H1 (cell line): Measurements from ENCODE around the gene IMPG2. TPM values are rescaled to one million over a fixed set of nuclear protein-coding genes. Genes with fewer than 3 reads are reported as not detected.

ENCODE experiments used
- ATF3 ChIP-seq: IDR thresholded peaks from 2 replicates; pipeline ENCODE4 v1.6.1; 2011; ENCODE audit warnings: low read depth, mild to moderate bottlenecking, low read length; ENCODE audit not compliant: insufficient read depth
- BCL11A ChIP-seq, 2 experiments: IDR thresholded peaks; one replicate each; pipeline ENCODE4 v1.6.1; 2011; ENCODE audit warnings: low read depth in 2 of 2, low read length in 2 of 2, mild to moderate bottlenecking in 2 of 2
- EZH2 ChIP-seq: fragments of 200-600 bp; sonication (generic); IDR thresholded peaks from 2 replicates; pipeline ENCODE4 v1.7.1; 2012; ENCODE audit warnings: low read depth, mild to moderate bottlenecking, moderate library complexity, low read length, inconsistent platforms; ENCODE audit not compliant: severe bottlenecking
- GABPA ChIP-seq: IDR thresholded peaks from 2 replicates; pipeline ENCODE4 v1.6.1; 2011; ENCODE audit warnings: mild to moderate bottlenecking, low read length, moderate library complexity, borderline replicate concordance; ENCODE audit not compliant: insufficient read depth
- KDM1A ChIP-seq: fragments of 200-600, 300-600 bp; sonication (generic); IDR thresholded peaks from 2 replicates; pipeline ENCODE4 v1.7.1; 2016; ENCODE audit warnings: mild to moderate bottlenecking, low read length, borderline replicate concordance
- NRF1 ChIP-seq: IDR thresholded peaks from 2 replicates; pipeline ENCODE4 v1.6.1; 2011; ENCODE audit warnings: mild to moderate bottlenecking, low read depth, low read length, improper control_type of control experiment
- polyA plus RNA-seq, 7 experiments: library from polyadenylated mRNA; depleted of rRNA in 3 of 7; stranded (reverse) in 5 of 7; unstranded in 2 of 7; fragments of >200 nt in 5 of 7; fragments of 200-250 nt in 2 of 7; gene quantifications; 1 replicate in 5 of 7; 2 replicates in 1 of 7; 4 replicates in 1 of 7; pipeline versions ENCODE4 v1.2.1 to v1.2.3, GENCODE V29; 2011 to 2013; ENCODE audit warnings: missing spikeins in 2 of 7, mixed read lengths in 2 of 7
- total RNA-seq: library from RNA; stranded (reverse); fragmentation: NEBNext Ultra II Directional; extraction: Animal tissue kit (Norgen Biotek cat#: 25700); gene quantifications from 2 replicates; pipeline ENCODE4 v1.2.1, GENCODE V29; 2021

The IMPG2 gene
- total and polyA plus RNA-seq, 2 of the 8 experiments (the other 6 are each of a cell fraction or from before 2014, with no cell fraction given) = 0.03 to 0.06 TPM

- TF ChIP-seq BCL11A (IDR thresholded peaks at IDR 0.05; ENCODE audit: low read depth in 2 of 2, low read length in 2 of 2) = no peak
- no peak for TF ChIP-seq ATF3
- TF ChIP-seq EZH2 = no peak
- TF ChIP-seq NRF1 = no peak
- TF ChIP-seq KDM1A = no peak
- TF ChIP-seq GABPA = no peak
Observed at GRCh38 chr3:101182734-101183133, 137.6 kb downstream of the IMPG2 start (continued).
